HG03469 (cell line): ENCODE results near the gene DGCR2.
"Not testable (repeated sequence)": the region's sequence is repeated elsewhere in the genome, so short reads cannot be mapped to it uniquely, and the experiment has no call there.

Experiments
- ATAC-seq: cut with Tn5 transposase; IDR thresholded peaks from one replicate; pipeline ENCODE4 v1.9.1; 2021; ENCODE audit warnings: mild to moderate bottlenecking, moderate library complexity, moderate number of reproducible peaks; ENCODE audit not compliant: unreplicated experiment

Gene DGCR2

GRCh38 chr22:19122143-19122751 lies at the start of gene DGCR2:
Gene DGCR2 (minus strand): TSS chr22:19122412. CDS start chr22:19122206, 206 bp downstream.
- ATAC-seq = peak; percentile 48

GRCh38 chr22:19169947-19170318 lies 47.7 kb upstream of the DGCR2 start:
- ATAC-seq = no peak

GRCh38 chr22:19169002-19169946 lies 47.1 kb upstream of the DGCR2 start:
- no peak for ATAC-seq

GRCh38 chr22:19168088-19168890 lies 46.1 kb upstream of the DGCR2 start:
- ATAC-seq = no peak

- ATAC-seq = no peak
Measured at GRCh38 chr22:19167106-19167869, 45.1 kb upstream of the DGCR2 start.

- no peak for ATAC-seq
Measured at GRCh38 chr22:19166421-19166820, 44.2 kb upstream of the DGCR2 start.

- ATAC-seq = no peak
Measured at GRCh38 chr22:19164425-19164824, 42.2 kb upstream of the DGCR2 start.

- ATAC-seq = not testable (repeated sequence)
Measured at GRCh38 chr22:19158649-19159048, 36.4 kb upstream of the DGCR2 start.

- not testable (repeated sequence) for ATAC-seq
Measured at GRCh38 chr22:19156109-19156508, 33.9 kb upstream of the DGCR2 start.

GRCh38 chr22:19152942-19153883 lies 31.0 kb upstream of the DGCR2 start:
- ATAC-seq = no peak

GRCh38 chr22:19151329-19152191 lies 29.3 kb upstream of the DGCR2 start:
- ATAC-seq = no peak

- no peak for ATAC-seq
Measured at GRCh38 chr22:19150482-19151328, 28.5 kb upstream of the DGCR2 start.

GRCh38 chr22:19149991-19150390 lies 27.8 kb upstream of the DGCR2 start, which contains the start of gene GSC2:
Gene GSC2 (minus strand): TSS chr22:19150292. CDS start chr22:19150283, 9 bp downstream.
- no peak for ATAC-seq

GRCh38 chr22:19149047-19149883 lies 27.1 kb upstream of the DGCR2 start:
- no peak for ATAC-seq

GRCh38 chr22:19148417-19149046 lies 26.3 kb upstream of the DGCR2 start:
- ATAC-seq = no peak

GRCh38 chr22:19147195-19147780 lies 25.1 kb upstream of the DGCR2 start:
- ATAC-seq = no peak
